ENCODE results near the gene NPR1. TPM values are rescaled to one million over a fixed set of nuclear protein-coding genes. Genes with fewer than 3 reads are reported as not detected.

The NPR1 gene
- total and polyA plus RNA-seq, 2 donors (not counting 3 experiments of a cell fraction or from before 2014, with no cell fraction given): 9.8 to 13.3 TPM

DNA sequence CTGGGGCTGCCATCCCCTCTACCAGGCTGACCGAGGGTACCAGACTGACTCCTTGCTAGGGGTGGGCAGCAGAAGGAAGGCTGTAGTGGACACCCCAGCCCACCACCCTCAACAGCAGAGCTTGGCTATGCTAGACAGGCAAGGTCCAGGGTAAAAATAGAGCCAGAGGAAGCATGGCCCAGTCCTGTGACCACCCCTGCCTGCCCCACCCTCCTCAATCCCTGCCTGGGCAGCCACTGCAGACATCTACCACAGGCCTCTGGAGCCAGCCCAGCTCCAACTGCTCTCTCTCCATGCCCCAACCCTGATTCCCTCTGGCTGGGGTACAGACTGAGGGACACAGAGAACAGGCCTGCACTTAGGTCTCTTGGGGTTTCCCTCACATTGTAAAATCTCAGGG lies 48.5 kb upstream of the NPR1 start:
- TF ChIP-seq EZH2 (IDR thresholded peaks at IDR 0.05; ENCODE audit: borderline replicate concordance, low read depth, low read length, severe bottlenecking) (no peak), FOS (IDR thresholded peaks at IDR 0.05; ENCODE audit: borderline replicate concordance, insufficient read depth, low read length) (no peak), MYC (IDR thresholded peaks at IDR 0.05; ENCODE audit: low read depth, low read length) (no peak), POLR2A (IDR thresholded peaks at IDR 0.05; ENCODE audit: low read depth, low read length) (no peak), POLR2AphosphoS5 (IDR thresholded peaks at IDR 0.05; ENCODE audit: insufficient read depth, low read depth, low read length) (no peak), GATA2 (IDR thresholded peaks at IDR 0.05; ENCODE audit: insufficient read depth, insufficient read length, low read depth, low read length) (no peak), JUN (IDR thresholded peaks at IDR 0.05; ENCODE audit: borderline replicate concordance, insufficient read depth, insufficient read length, low read depth) (no peak)
- TF ChIP-seq, protein P1, sequence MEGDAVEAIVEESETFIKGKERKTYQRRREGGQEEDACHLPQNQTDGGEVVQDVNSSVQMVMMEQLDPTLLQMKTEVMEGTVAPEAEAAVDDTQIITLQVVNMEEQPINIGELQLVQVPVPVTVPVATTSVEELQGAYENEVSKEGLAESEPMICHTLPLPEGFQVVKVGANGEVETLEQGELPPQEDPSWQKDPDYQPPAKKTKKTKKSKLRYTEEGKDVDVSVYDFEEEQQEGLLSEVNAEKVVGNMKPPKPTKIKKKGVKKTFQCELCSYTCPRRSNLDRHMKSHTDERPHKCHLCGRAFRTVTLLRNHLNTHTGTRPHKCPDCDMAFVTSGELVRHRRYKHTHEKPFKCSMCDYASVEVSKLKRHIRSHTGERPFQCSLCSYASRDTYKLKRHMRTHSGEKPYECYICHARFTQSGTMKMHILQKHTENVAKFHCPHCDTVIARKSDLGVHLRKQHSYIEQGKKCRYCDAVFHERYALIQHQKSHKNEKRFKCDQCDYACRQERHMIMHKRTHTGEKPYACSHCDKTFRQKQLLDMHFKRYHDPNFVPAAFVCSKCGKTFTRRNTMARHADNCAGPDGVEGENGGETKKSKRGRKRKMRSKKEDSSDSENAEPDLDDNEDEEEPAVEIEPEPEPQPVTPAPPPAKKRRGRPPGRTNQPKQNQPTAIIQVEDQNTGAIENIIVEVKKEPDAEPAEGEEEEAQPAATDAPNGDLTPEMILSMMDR (IDR thresholded peaks at IDR 0.05; ENCODE audit: extremely low read depth in 1 of 2, insufficient read depth in 1 of 2, low read depth in 1 of 2, low read length in 2 of 2): no peak
- TF ChIP-seq, protein P2, sequence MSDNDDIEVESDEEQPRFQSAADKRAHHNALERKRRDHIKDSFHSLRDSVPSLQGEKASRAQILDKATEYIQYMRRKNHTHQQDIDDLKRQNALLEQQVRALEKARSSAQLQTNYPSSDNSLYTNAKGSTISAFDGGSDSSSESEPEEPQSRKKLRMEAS (IDR thresholded peaks at IDR 0.05; ENCODE audit: insufficient read depth, insufficient read length): no peak
- Histone ChIP-seq H3K79me2 (ENCODE audit: control insufficient read depth, insufficient read depth, low read length) (peaks cover 26% of the 10 kb centered on the region), H3K9me1 (replicated peaks; ENCODE audit: control insufficient read depth, extremely low read depth, insufficient read depth, low read length) (no peaks in the 10 kb centered on the region), H2AFZ (ENCODE audit: low read depth, low read length) (no peak overlapping the region), H3K4me3 (replicated peaks in 1 of 3; ENCODE audit: insufficient read depth in 1 of 3, low read depth in 1 of 3, low read length in 3 of 3) (no peak overlapping the region), H3K9me3 (replicated peaks; ENCODE audit: control insufficient read depth, insufficient read depth, low read length) (no peaks in the 10 kb centered on the region), H3K4me1 (ENCODE audit: control insufficient read depth, extremely low read depth, insufficient read depth, low read length) (peaks cover 20% of the 10 kb centered on the region), H3K4me2 (ENCODE audit: insufficient read depth, low read length) (no peak overlapping the region), H3K27ac (ENCODE audit: insufficient read depth, low read depth, low read length) (no peak overlapping the region), H3K27me3 (ENCODE audit: control insufficient read depth in 2 of 2, insufficient read depth in 2 of 2, low read length in 2 of 2) (no peaks in the 10 kb centered on the region), H3K36me3 (ENCODE audit: control insufficient read depth in 2 of 2, extremely low read depth in 1 of 2, insufficient read depth in 2 of 2, low read length in 2 of 2) (no peaks in the 10 kb centered on the region), H3K9ac (replicated peaks; ENCODE audit: extremely low read depth, insufficient read depth, low read length) (no peak overlapping the region), H4K20me1 (replicated peaks; ENCODE audit: control insufficient read depth, extremely low read depth, insufficient read depth, low read length) (no peaks in the 10 kb centered on the region)
- POLR2A ChIA-PET: interaction anchor here (0.7 kb wide), 1 partner anchor 32 kb away, joined by 3 read pairs; no protein-coding TSS in a partner anchor
- dilution Hi-C loops (cut with MboI; ENCODE audit: extremely low pct_ligation_motif_present, low sequenced_read_pairs) (no loop called here), intact Hi-C loops (cut with micrococcal nuclease) (loop anchor here (5.0 kb wide), 1 partner anchor 42 kb away; the partner anchor contains the start of gene ILF2)
- CTCF ChIA-PET: interaction anchor here (1.5 to 7.8 kb wide), 3 partner anchors 14 to 97 kb away, joined by 4 to 145 read pairs (median 51); partner anchors contain the start of gene S100A14
- DNase-seq (ENCODE audit: low read depth, low spot score): no peak
- FAIRE-seq: no peak
- no TSS peak for BruUV-seq (replicated peaks)
